ENCODE measurements around the gene SH3RF3.

GRCh38 chr2:109256111-109256510 is 127.1 kb downstream of the SH3RF3 start:
- TF ChIP-seq, protein P1, sequence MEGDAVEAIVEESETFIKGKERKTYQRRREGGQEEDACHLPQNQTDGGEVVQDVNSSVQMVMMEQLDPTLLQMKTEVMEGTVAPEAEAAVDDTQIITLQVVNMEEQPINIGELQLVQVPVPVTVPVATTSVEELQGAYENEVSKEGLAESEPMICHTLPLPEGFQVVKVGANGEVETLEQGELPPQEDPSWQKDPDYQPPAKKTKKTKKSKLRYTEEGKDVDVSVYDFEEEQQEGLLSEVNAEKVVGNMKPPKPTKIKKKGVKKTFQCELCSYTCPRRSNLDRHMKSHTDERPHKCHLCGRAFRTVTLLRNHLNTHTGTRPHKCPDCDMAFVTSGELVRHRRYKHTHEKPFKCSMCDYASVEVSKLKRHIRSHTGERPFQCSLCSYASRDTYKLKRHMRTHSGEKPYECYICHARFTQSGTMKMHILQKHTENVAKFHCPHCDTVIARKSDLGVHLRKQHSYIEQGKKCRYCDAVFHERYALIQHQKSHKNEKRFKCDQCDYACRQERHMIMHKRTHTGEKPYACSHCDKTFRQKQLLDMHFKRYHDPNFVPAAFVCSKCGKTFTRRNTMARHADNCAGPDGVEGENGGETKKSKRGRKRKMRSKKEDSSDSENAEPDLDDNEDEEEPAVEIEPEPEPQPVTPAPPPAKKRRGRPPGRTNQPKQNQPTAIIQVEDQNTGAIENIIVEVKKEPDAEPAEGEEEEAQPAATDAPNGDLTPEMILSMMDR (IDR thresholded peaks at IDR 0.05): no peak
- no peak for TF ChIP-seq POLR2AphosphoS5 (IDR thresholded peaks at IDR 0.05)

Data from breast epithelium (tissue), 3 donors.